HG03175 (cell line): ENCODE results near the gene SERINC3.
"Not testable (repeated sequence)": the region's sequence is repeated elsewhere in the genome, so short reads cannot be mapped to it uniquely, and the experiment has no call there.

ENCODE experiments used
- ATAC-seq: cut with Tn5 transposase; IDR thresholded peaks from one replicate; pipeline ENCODE4 v1.9.1; 2021; ENCODE audit warnings: mild to moderate bottlenecking, moderate library complexity; ENCODE audit not compliant: unreplicated experiment

Gene SERINC3

DNA sequence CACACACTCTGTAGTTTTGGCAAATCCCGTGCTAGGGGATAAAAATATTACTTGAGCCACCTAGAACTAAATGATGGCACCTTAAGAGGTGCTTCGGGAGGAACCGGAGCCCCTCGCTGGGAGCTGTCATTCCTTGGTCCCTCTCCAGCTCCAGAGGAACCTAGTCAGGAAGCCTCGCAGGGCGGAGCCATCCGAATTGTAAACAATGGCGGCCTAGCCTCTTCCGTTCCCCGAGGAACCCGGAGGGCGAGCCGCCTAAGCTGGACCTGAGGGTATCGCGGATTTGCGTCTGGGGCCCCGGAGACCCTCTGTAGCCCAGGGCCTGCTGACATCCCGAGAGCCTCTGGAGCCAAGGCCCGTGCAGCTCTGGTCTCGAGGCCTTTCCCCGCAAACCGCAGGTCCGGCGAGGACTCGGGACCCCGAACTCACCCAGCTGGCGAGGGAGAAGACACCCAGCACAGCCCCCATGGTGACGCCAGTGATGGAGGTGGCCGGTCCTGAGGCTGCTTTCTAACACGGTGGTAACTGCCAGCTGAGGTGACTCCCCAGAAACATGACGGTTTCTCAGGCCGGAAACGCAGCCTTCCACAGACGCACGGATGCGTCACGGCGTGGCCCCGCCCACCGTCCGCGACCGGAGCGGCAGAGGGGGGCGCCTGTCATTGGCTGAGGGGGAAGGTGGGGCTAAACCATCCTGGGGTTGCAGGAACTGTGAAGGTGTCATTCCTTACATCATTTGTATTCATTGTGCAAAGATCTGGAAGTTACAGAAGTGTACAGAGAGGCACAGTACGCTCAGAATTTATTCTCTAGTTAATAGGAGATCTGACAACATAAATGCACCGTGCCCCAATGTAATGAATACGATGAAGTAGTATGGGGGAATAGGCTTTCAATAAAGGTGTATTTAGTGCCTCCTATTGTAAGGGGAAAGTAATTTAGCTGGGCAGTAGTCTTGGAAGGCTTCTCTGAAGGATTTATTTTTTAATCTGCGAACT is at the start of gene SERINC3:
Gene SERINC3 (minus strand): TSS at position 587 of the 998 bp plus-strand sequence. CDS start 119 bp downstream, at position 468.
- peak; percentile 99 for ATAC-seq

DNA sequence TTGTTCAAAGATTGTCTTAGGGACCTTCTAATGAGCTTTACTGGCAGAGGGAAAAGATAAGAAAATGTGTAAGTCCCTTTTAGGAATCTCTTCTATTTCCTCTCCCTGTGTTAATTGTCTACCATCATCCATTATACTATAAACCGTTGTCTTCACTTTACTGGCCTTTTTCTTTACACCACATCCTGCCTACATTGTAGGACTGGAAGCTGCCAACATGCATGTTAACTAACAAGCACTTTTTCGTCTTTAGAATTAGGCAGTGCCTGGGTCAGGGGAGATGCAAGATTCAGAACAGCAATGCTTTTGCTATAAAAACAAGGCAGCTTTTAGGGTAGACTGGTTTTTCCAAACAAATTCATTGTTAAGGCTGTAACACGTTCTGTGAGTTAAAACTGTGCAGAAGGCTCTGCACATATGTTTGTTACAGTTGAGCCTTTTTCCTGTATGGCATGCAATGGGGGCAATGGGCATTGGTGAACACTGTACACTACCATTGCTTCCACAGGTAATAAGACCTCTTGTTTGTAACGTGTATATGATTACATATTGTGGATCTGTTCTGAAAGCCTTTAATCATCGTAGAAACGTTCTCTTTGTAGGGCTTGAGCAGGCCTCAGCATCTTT is 49.6 kb upstream of the SERINC3 start:
- ATAC-seq, result no peak

DNA sequence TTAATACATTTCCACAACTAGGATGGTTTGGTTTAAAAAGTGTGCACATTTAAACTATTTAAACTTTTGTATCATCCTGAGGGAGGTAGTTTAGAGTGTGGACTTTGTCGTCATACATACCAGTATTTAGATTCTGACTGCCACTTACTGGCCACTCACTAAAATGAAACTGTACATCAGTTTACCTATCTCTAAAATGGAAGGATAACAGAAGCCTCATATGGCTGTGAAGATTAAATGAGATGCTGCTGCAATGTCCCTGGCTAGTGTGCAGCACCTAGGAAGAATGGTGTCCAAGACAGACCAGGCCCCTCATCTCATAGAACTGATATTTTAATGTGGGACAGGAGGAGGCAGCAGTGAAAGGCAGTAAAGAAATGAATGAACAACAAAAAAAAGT is 48.5 kb upstream of the SERINC3 start:
- ATAC-seq, result no peak

DNA sequence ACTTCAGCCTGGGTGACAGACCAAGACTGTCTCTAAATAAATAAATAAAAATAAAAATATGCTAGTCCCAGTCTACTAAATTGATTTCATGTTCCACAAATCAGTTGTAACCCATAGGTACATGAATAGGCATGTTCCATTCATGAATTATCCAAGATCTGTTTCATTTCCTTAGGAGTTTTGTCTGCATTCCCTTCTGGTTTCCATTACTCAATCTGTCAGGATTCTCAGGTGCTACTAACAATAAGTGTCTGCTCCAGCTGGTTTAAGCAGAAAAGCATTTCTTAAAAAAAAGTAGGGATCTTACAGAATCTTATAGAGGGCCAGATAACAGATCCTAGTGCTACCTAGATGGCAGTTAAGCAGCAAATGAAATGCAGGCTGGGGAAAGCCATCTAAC is 44.9 kb upstream of the SERINC3 start:
- ATAC-seq, result no peak

DNA sequence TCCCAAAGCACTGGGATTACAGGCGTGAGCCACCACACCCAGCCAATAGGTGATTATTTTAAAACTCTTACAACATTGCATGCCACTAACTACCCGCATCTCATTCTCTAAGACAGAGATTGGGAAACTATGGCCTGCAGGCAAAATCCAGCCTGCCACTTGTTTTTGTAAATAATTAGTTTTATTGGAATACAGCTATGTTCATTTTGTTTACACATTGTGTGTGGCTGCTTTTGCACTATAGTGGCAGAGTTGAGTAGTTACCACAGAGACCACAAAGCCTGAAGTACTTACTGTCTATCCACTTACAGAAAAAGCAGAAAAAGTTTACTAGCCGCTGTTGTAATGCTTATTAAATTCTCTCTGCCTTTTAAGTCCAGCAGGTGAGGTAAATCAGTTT is 44.1 kb upstream of the SERINC3 start:
- ATAC-seq, result no peak

DNA sequence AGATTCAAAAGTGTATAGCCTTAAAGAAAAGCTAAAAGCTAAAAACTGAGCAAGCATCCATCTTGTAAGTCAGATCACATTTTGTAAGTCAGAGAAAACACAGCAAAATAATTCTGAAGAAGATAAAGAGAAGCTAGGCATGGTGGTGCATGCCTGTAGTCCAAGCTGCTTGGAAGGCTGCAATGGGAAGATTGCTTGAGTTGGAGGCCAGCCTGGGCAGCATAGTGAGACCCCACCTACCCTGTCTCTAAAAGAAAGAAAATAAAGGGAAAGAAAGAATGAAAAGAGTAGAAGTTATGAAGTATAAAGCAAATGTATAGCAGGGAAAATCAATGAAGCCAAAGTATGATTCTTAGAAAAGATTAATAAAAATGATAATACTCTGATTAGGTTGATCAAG is 40.0 kb upstream of the SERINC3 start:
- no peak for ATAC-seq

DNA sequence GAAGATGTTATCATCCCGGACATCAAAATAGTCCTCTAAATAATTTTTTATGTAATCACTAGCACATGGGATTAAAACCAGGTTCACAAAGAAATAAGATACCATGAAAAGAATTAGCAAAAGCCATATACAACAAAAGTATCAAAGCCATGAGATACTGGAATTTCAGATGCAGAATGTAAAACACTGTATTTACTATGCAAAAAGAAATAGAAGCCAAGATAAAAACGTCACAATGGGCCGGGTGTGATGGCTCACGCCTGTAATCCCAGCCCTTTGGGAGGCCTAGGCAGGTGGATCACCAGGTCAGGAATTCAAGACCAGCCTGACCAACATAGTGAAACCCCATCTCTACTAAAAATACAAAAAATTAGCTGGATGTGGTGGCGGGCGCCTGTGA is 38.9 kb upstream of the SERINC3 start:
- not testable (repeated sequence) for ATAC-seq

DNA sequence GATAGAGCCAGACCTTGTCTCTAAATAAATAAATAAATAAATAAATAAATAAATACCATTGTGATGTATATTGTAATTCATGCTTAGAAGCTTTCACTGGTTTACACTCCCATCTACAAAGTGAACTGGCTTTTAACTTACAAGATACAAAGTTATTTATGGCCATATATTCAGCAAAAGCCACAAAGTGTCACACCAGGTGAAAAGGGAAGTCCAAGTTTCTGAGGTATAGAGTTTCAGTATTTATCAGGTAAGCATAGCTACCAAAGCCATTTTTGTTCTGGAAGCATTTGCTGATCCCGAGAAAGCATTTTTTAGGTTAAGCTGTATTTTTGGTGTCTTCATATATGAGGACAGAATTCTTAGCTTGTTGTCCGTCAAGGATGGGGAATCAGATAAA is 38.4 kb upstream of the SERINC3 start:
- ATAC-seq, result no peak

DNA sequence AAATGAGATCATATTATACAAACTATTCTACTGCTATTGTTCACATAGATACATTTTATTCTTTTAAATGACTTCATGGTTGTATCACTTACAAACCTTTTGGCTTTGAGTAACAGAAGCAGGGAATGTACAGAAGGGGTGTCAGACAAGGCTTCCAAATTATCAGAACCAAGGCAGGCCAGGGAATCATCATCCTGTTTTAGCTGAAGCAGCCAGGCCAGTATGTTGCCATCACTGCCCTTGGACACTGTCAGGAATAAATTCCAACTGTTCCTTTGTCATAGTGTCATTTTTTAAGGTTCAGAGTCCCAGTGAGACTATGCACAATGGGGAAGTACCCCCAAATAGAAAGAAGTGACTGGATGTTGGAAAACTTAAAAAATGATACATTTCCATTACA is 37.4 kb upstream of the SERINC3 start:
- ATAC-seq, result no peak

DNA sequence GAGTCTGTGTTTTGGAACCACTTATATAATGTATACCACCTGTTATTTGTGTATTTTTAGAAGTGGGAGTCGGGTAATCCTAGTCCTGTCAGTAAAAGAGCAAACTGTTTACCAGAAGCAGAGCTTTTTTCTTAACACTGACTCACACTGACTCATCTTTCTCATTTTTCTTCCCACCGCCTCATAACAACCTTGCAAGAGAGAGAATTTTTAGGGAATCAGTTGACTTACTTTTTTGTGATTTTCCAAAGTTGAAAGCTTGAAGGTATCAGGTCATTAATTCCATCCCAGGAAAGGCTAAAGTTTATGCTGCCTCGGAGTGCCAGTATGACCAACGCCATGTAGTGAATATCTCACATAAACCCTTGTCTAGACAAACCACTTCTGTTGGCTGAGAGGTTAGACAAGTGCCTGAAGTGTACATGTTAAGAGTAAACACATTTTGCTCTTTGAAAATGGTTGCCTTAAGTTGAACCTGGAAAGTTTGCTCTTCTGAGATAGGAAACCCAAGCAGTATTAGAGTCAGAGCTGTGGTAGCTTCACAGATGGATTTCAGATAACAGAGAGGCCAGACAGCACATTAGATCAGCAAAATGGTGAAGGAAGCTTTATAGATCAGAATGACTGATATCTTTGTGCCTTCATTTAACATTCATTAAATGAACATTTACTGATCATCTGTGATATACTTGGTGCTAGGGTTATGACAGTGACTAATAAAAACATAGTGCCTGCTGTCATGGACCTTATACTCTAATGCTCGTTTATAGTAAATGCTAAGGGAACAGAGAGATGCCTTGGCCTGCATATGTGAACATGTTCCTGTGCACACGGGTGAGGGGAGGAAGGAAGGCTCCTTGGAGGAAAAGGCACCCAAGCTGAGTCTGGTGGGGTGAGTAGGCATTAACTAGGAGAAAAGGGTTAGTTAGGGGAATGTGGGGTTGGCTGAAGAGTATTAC is 31.4 kb upstream of the SERINC3 start:
- no peak for ATAC-seq

DNA sequence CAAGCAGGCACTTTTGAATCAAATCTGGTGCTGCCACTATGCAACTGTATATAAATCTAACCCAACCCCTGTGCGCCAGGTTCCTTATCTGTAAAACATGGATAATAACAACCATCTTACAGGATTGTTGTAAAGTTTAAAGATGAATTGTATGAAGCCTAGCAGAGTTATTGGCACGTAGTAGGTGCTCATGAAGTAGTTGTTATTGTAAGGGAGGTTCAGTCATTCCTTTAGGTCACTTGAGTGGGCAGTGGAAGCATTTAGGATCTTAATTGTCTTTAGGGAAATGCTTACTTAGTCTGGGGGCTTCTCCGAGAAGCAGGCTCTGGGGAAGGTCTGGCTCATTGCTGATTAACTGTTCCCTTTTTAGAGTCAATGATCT is 30.7 kb upstream of the SERINC3 start:
- no peak for ATAC-seq

DNA sequence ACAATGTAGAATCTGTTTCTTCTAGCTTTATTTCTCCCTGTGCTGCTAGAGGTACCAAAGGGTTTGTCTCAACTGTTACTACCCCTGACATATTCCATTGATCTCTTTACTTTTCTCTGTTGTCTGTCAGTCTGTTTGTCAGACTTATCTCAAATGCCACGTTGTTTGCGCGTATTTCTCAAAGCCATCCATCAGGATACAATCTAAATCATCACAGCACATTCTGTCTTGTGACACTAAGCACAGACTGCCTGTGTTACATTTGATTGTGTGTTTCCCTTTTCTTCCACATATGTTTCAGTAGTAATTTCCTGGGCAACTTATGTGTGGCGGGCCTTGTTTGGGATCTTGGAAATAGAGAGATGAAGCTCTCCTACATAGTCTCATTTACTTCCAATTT is 30.2 kb upstream of the SERINC3 start:
- ATAC-seq, result no peak

DNA sequence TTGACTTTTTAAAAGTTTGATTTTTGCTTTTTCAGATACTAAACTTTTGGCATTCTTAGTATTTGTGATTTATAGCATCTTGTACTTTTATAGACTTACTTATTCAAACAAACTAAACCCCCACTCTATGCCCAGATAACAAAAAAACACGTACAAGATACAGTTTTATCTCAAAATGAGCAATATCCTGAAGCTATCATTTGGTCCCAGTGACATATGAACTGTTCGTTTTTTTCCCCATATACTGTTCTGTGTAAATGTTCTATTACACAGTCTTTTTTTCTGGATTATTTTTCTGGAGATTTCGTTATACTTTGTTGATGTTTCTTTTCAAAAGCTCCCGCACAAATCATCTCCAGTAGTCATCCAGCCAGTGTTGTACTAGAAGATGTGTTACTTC is 27.3 kb upstream of the SERINC3 start:
- no peak for ATAC-seq

DNA sequence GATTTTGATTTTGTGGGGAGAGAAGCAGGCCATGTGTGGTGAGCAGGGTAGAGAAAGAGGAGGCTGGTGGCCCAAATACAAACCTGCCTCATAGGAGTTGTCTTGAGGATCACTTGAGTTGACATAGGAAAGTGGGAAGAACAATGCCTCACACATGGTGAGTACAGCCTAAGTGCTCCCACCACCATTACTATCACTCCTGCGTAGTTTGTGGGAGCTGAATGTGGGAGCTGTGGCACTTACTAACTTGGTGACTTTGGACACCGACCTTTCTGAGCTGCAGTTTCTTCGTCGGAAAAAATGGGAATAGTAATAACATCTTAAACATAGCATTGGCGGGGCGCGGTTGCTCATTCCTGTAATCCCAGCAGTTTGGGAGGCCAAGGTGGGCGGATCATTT is 25.5 kb upstream of the SERINC3 start:
- no peak for ATAC-seq

DNA sequence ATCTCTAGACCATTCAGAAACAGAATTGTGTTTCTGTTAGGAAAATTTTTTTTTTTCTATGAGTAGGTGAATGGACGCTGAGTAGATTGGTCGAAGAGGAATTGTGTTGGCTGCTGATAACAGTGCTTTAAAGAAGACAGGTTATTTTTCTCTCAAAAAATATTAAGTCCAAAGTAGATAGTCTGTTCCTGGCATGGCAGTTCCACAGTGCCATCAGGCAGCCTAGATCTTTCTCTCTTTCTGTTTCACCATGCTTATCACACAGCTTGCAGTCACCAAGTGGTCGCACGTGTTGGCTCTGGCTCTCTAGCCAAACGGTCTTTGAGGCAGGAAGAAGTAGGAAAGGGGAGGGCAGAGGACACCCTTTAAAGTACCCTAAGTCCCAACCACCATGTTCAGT is 22.4 kb upstream of the SERINC3 start:
- ATAC-seq, result no peak

DNA sequence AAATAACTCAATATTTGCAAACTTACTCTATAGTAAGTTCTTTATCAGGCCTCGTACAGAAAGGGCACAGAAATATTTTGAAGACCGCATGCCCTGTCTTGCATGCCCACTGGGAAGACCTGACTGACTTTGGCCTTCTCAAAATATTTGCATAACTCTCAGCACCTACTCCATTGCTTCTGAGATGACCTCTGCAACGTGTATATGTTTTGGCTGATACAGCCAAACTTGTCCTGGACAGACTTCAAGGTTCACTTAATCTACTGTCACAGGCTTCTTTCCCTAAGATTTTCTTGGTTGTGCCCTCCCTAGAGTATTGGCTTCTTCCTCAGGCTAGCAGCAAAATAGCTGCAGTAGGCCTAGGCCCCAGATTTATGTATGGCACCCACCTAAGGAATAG is 21.5 kb upstream of the SERINC3 start:
- no peak for ATAC-seq

DNA sequence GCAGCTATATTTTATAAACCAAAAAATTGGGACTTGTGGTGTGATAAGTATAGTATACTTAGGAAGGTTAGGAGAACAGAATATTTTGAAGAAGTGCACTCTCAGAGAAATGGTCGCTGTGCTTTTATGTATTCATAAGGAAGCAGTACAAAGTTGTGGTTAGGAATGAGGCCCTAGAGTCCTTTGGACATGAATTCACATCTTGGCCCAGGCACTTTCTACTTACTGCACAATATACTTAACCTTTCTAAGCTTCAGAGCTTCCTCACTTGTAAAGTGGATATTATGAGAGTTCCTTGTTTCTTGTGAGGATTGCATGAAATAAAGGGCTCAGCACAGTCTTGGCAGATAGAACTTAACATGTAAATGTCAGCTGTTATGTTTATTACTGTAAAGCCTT is 21.0 kb upstream of the SERINC3 start:
- no peak for ATAC-seq

DNA sequence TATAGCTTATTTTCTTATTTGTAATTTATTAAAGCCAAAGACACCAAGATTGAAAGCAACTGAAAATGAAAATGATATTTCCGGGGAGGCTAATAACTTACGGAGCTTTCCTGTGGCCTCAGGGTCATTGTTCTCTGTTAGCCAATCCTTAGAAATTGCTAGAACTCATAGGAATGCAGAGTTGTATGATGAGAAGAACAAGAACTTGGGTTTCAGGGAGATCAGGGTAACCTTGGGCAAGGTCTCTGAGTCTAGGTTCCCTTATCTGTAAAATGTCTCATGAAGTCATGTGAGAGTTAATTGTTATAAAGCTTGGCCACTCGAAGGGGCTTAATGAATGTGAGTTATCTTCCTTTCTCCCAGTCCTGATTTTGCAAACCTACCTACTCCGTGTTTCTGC is 20.1 kb upstream of the SERINC3 start:
- ATAC-seq, result no peak

DNA sequence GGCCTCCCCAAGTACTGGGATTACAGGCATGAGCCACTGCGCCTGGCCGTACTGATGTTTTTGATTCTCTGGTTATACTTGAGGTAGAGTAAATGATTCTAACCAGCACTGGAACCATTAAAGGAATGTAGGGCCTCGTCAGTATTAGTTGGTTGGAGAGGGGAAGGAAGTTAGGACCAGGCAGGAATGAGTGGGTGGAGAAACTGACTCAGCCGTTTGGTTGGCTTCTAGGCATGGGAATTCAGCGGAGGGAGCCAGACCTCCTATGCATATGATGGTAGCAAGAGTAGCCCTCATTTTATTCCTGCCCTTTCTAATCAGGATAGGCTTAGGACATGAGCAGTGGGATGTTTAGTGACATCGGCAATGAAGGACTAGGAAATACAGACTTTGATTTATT is 19.0 kb upstream of the SERINC3 start:
- no peak for ATAC-seq

DNA sequence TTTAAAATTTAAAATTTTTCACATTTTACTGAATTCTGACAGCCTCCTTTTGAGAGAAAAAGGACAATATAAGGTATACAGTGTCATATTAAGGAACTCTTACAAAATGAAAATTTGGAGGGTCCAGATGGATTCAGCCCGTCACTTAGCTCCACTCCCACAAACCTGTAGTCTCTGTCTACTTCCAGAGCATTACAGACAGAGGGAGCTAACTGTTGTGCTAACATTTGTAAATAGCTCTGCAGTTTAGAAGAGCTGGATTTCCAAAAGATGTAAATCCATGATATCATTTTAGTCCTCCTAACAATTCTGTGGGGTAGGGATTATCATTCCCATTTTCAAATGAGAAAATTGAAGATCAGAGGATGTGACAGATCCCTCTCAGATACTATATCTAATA is 16.1 kb upstream of the SERINC3 start:
- ATAC-seq, result no peak

DNA sequence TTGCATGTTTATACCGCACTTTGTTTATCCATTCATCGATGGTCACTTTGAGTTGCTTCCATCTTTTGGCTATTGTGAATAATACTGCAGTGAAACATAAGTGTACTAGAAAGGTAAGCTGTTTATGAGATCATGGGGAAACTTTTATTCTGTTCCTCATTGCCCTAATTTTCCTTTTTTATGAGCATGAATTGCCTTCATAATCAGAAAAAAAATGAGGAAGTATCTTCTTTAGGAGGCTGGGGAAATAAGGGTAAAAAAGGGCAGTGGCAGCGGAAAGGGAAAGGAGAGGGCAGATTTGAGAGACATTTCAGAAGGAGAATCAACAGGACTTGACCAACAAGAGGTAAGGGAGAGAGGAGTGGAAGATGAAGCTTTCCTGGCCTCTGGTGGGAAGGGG is 14.3 kb upstream of the SERINC3 start:
- no peak for ATAC-seq
